ENCODE data around the gene ATXN2. TPM values are rescaled to one million over a fixed set of nuclear protein-coding genes. Genes with fewer than 3 reads are reported as not detected.

ATXN2 gene
- total RNA-seq, 3 donors from 2014 or later: 36.6 to 66.2 (median 64.0) TPM

DNA sequence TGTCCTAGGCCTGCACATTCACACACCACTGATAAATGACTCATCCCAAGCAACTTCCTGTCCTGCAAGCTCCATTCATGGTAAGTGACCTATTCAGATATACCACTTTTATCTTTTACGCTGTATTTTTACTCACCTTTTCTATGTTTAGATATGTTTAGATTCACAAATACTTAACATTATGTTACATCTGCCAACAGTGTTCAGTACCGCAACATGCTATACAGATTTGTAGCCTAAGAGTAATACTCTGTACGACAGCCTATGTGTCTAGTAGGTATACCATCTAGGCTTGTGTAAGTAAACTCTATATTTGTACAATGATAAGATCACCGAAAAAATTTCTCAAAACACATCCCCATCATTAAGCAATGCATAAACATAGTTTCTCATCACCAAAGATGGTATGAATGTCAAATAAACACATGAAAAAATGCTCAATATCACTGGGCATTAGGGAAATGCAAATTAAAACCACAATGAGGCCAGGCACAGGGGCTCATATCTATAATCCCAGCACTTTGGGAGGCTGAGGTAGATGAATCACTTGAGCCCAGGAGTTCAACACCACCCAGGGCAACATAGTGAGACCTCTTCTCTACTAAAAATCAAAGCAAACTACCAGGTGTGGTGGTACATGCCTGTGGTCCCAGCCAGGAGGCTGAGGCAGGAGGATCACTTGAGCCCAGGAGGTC, 20.7 kb downstream of the ATXN2 start:
- no peak for TF ChIP-seq POLR2AphosphoS5 (IDR thresholded peaks at IDR 0.05)
- no peak for TF ChIP-seq POLR2A (IDR thresholded peaks at IDR 0.05)
- TF ChIP-seq, protein P1, sequence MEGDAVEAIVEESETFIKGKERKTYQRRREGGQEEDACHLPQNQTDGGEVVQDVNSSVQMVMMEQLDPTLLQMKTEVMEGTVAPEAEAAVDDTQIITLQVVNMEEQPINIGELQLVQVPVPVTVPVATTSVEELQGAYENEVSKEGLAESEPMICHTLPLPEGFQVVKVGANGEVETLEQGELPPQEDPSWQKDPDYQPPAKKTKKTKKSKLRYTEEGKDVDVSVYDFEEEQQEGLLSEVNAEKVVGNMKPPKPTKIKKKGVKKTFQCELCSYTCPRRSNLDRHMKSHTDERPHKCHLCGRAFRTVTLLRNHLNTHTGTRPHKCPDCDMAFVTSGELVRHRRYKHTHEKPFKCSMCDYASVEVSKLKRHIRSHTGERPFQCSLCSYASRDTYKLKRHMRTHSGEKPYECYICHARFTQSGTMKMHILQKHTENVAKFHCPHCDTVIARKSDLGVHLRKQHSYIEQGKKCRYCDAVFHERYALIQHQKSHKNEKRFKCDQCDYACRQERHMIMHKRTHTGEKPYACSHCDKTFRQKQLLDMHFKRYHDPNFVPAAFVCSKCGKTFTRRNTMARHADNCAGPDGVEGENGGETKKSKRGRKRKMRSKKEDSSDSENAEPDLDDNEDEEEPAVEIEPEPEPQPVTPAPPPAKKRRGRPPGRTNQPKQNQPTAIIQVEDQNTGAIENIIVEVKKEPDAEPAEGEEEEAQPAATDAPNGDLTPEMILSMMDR (IDR thresholded peaks at IDR 0.05): no peak
- H3K4me1 ChIP-seq: no peaks in the 10 kb centered on the region
- no peak for DNase-seq (ENCODE audit: low spot score in 2 of 2)
- no peaks in the 10 kb centered on the region for H3K9me3 ChIP-seq
- no peak overlapping the region for H3K4me3 ChIP-seq
- no peak overlapping the region for H3K27ac ChIP-seq
- intact Hi-C loops (cut with DNase I; ENCODE audit: low total_unique reads): no loop called here
- no peaks in the 10 kb centered on the region for H3K36me3 ChIP-seq
- no peaks in the 10 kb centered on the region for H3K27me3 ChIP-seq

GRCh38 chr12:111574797-111575443, 24.2 kb downstream of the ATXN2 start:
- no peaks in the 10 kb centered on the region for H3K9me3 ChIP-seq
- no peak for TF ChIP-seq POLR2AphosphoS5 (IDR thresholded peaks at IDR 0.05)
- TF ChIP-seq, protein P1 (IDR thresholded peaks at IDR 0.05): no peak
- no peak for TF ChIP-seq POLR2A (IDR thresholded peaks at IDR 0.05)
- H3K36me3 ChIP-seq: no peaks in the 10 kb centered on the region
- no peak overlapping the region for H3K27ac ChIP-seq
- intact Hi-C loops (cut with DNase I; ENCODE audit: low total_unique reads): no loop called here
- no peak overlapping the region for H3K4me3 ChIP-seq
- DNase-seq (ENCODE audit: low spot score in 2 of 2): no peak
- H3K4me1 ChIP-seq: no peaks in the 10 kb centered on the region
- no peaks in the 10 kb centered on the region for H3K27me3 ChIP-seq

- no peaks in the 10 kb centered on the region for H3K36me3 ChIP-seq
- H3K27ac ChIP-seq: no peak overlapping the region
- TF ChIP-seq POLR2AphosphoS5 (IDR thresholded peaks at IDR 0.05) (no peak), POLR2A (IDR thresholded peaks at IDR 0.05) (no peak)
- TF ChIP-seq, protein P1 (IDR thresholded peaks at IDR 0.05): no peak
- intact Hi-C loops (cut with DNase I; ENCODE audit: low total_unique reads): no loop called here
- H3K27me3 ChIP-seq: no peaks in the 10 kb centered on the region
- no peak overlapping the region for H3K4me3 ChIP-seq
- H3K9me3 ChIP-seq: no peaks in the 10 kb centered on the region
- no peaks in the 10 kb centered on the region for H3K4me1 ChIP-seq
- no peak for DNase-seq (ENCODE audit: low spot score in 2 of 2)
Measured at GRCh38 chr12:111573476-111573875, 25.6 kb downstream of the ATXN2 start.

GRCh38 chr12:111570084-111570961, 28.8 kb downstream of the ATXN2 start:
- no peak overlapping the region for H3K27ac ChIP-seq
- H3K36me3 ChIP-seq: no peaks in the 10 kb centered on the region
- H3K9me3 ChIP-seq: no peaks in the 10 kb centered on the region
- no peak for DNase-seq (ENCODE audit: low spot score in 2 of 2)
- no peaks in the 10 kb centered on the region for H3K27me3 ChIP-seq
- TF ChIP-seq, protein P1 (IDR thresholded peaks at IDR 0.05): no peak
- TF ChIP-seq POLR2A (IDR thresholded peaks at IDR 0.05) (no peak), POLR2AphosphoS5 (IDR thresholded peaks at IDR 0.05) (no peak)
- no peak overlapping the region for H3K4me3 ChIP-seq
- intact Hi-C loops (cut with DNase I; ENCODE audit: low total_unique reads): no loop called here
- no peaks in the 10 kb centered on the region for H3K4me1 ChIP-seq

Data from breast epithelium (tissue), 4 donors.